Thymus (tissue), 11 donors: ENCODE measurements around the gene TGM2. TPM values are rescaled to one million over a fixed set of nuclear protein-coding genes. Genes with fewer than 3 reads are reported as not detected.
"Not testable (repeated sequence)": the region's sequence is repeated elsewhere in the genome, so short reads cannot be mapped to it uniquely, and the experiment has no call there.

ENCODE experiments used
- DNase-seq, 9 donors: peaks; one replicate each; pipeline ENCODE4 v3.0.0-alpha.2; 2013; ENCODE audit warnings: low spot score in 9 of 9, low read depth in 6 of 9, missing footprints in 1 of 9
- H3K27ac ChIP-seq, 2 donors: one replicate each; pipeline ENCODE4 v1.5.1; 2013; ENCODE audit warnings: control low read depth in 1 of 2, low read depth in 1 of 2, low read length in 1 of 2, mild to moderate bottlenecking in 1 of 2, moderate library complexity in 1 of 2
- H3K27me3 ChIP-seq, 2 donors: one replicate each; pipeline ENCODE4 v1.5.1; 2013; ENCODE audit warnings: low read length in 1 of 2; ENCODE audit not compliant: control insufficient read depth in 2 of 2, insufficient read depth in 1 of 2
- H3K36me3 ChIP-seq, 2 donors: one replicate each; pipeline ENCODE4 v1.5.1; 2013; ENCODE audit warnings: low read length in 1 of 2, mild to moderate bottlenecking in 1 of 2, moderate library complexity in 1 of 2; ENCODE audit not compliant: control insufficient read depth in 2 of 2, insufficient read depth in 2 of 2
- H3K4me1 ChIP-seq, 2 donors: one replicate each; pipeline ENCODE4 v1.5.1; 2013; ENCODE audit warnings: low read length in 2 of 2; ENCODE audit not compliant: control insufficient read depth in 2 of 2, insufficient read depth in 2 of 2
- H3K4me3 ChIP-seq, 2 donors: one replicate each; pipeline ENCODE4 v1.5.1; 2013; ENCODE audit warnings: low read length in 2 of 2, control low read depth in 1 of 2, mild to moderate bottlenecking in 1 of 2
- H3K9me3 ChIP-seq, 2 donors: one replicate each; pipeline ENCODE4 v1.5.1; 2013; ENCODE audit warnings: low read length in 1 of 2, mild to moderate bottlenecking in 1 of 2; ENCODE audit not compliant: control insufficient read depth in 2 of 2, insufficient read depth in 1 of 2
- WGBS: extraction: QIAGEN DNeasy Blood & Tissue Kit; methylation state at CpG from one replicate; pipeline ENCODE4 v1.1.7; 2013; 5-methylcytosine and 5-hydroxymethylcytosine counted together
- polyA plus RNA-seq: library from polyadenylated mRNA; stranded (reverse); fragments of 200-250 nt; gene quantifications from one replicate; pipeline ENCODE4 v1.2.3, GENCODE V29; 2013
- total RNA-seq: library from RNA; stranded (reverse); fragments of 120-200 nt; gene quantifications from one replicate; pipeline ENCODE4 v1.2.4, GENCODE V29; 2013
- donor health status: healthy.

Gene TGM2
- total and polyA plus RNA-seq, 2 donors: 9.3 to 47.2 TPM

- no peak overlapping the region for H3K27ac ChIP-seq
- WGBS: 96% methylated on average over 4 of the region's 4 CpGs
- no peak overlapping the region for H3K4me3 ChIP-seq
- H3K9me3 ChIP-seq: no peaks in the 10 kb centered on the region
- no peak for DNase-seq
- no peaks in the 10 kb centered on the region for H3K4me1 ChIP-seq
- no peaks in the 10 kb centered on the region for H3K36me3 ChIP-seq
- no peaks in the 10 kb centered on the region for H3K27me3 ChIP-seq
Measured at GRCh38 chr20:38108438-38108985, 56.6 kb downstream of the TGM2 start.

DNA sequence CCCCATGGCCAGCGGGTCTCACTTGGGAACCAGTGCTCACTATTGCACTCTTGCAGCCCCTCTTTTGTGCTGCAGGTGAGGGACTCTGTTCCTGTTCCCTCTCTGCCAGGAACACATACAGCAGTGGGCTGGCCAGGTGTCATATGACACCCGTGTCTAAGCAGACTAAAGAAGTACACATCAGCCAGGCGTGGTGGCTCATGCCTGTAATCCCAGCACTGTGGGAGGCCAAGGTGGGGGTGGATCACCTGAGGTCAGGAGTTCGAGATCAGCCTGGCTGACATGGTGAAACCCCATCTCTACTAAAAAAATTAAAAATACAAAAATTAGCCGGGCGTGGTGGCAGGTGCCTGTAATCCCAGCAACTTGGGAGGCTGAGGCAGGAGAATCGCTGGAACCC is 57.2 kb downstream of the TGM2 start:
- not testable (repeated sequence) for H3K27ac ChIP-seq, H3K9me3 ChIP-seq, H3K4me1 ChIP-seq

DNA sequence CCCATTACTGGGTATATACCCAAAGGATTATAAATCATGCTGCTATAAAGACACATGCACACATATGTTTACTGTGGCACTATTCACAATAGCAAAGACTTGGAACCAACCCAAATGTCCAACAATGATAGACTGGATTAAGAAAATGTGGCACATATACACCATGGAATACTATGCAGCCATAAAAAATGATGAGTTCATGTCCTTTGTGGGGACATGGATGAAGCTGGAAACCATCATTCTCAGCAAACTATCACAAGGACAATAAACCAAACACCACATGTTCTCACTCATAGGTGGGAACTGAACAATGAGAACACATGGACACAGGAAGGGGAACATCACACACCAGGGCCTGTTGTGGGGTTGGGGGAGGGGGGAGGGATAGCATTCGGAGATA is 57.7 kb downstream of the TGM2 start:
- not testable (repeated sequence) for H3K36me3 ChIP-seq, H3K27ac ChIP-seq
- WGBS: 89% methylated on average over 1 of the region's 1 CpG

More for the DNA sequence above, 57.2 kb downstream of the TGM2 start:
- not testable (repeated sequence) for H3K36me3 ChIP-seq, DNase-seq, H3K4me3 ChIP-seq, H3K27me3 ChIP-seq
- 94% methylated on average over 7 of the region's 7 CpGs for WGBS

DNA sequence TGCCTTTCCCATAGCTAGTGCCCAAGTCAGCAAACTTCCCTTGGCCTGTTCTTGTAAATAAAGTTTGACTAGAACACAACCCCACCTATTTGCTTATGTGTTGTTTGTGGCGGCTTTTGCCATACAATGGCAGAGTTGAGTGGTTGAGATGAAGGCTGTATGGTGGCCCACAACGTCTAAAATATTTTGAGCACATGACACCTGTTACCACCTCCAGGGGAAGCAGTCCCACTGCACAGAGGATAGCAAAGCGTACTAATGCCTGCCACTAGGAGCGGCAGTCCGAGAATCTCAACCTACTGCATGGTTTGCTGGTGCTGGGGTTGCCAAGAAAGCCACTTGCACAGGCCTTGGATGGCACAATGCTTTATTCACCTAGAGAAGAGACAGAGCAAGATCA is 58.6 kb downstream of the TGM2 start:
- H3K36me3 ChIP-seq: no peaks in the 10 kb centered on the region
- H3K27me3 ChIP-seq: no peaks in the 10 kb centered on the region
- DNase-seq: no peak
- no peak overlapping the region for H3K4me3 ChIP-seq
- no peak overlapping the region for H3K27ac ChIP-seq
- no peaks in the 10 kb centered on the region for H3K4me1 ChIP-seq
- WGBS: 97% methylated on average over 5 of the region's 5 CpGs
- H3K9me3 ChIP-seq: no peaks in the 10 kb centered on the region

More for the DNA sequence above, 57.7 kb downstream of the TGM2 start:
- not testable (repeated sequence) for H3K4me3 ChIP-seq, H3K27me3 ChIP-seq, H3K4me1 ChIP-seq, DNase-seq, H3K9me3 ChIP-seq

GRCh38 chr20:38104285-38104684 is 60.8 kb downstream of the TGM2 start:
- Histone ChIP-seq H3K27me3 (no peaks in the 10 kb centered on the region), H3K4me3 (no peak overlapping the region), H3K9me3 (no peaks in the 10 kb centered on the region), H3K36me3 (no peaks in the 10 kb centered on the region), H3K4me1 (no peaks in the 10 kb centered on the region), H3K27ac (no peak overlapping the region)
- WGBS: 77% methylated on average over 1 of the region's 1 CpG
- DNase-seq: no peak

- DNase-seq, H3K36me3 ChIP-seq, H3K9me3 ChIP-seq, H3K27ac ChIP-seq, H3K27me3 ChIP-seq, H3K4me1 ChIP-seq, H3K4me3 ChIP-seq: not testable (repeated sequence)
- WGBS: 96% methylated on average over 5 of the region's 5 CpGs
Measured at GRCh38 chr20:38102206-38102605, 62.9 kb downstream of the TGM2 start.

DNA sequence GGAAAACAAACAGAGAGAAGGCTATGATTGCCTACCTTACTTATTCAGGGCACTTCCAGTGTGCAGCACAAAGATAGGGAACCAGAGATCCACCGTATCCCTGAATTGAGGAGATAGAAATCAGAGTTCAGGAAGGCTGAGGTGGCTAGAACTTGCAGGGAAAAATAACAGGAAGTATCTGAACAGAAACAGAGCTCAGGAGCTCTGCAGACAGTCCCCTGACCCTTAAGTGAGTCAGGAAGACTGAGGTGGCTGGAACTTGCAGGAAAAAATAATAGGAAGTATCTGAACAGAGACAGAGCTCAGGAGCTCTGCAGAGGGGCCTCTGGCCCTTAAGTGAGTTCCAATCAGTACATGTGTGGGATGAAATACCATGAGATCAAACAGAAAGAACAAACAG is 66.1 kb downstream of the TGM2 start:
- Histone ChIP-seq H3K4me3 (no peak overlapping the region), H3K36me3 (no peaks in the 10 kb centered on the region), H3K9me3 (no peaks in the 10 kb centered on the region), H3K27ac (no peak overlapping the region), H3K27me3 (no peaks in the 10 kb centered on the region), H3K4me1 (no peaks in the 10 kb centered on the region)
- WGBS: 98% methylated on average over 1 of the region's 1 CpG
- DNase-seq: no peak

- no peak for DNase-seq
- H3K4me1 ChIP-seq: peaks cover 0 to 3% of the 10 kb centered on the region in 2 donors
- 95% methylated on average over 7 of the region's 7 CpGs for WGBS
- no peak overlapping the region for H3K27ac ChIP-seq
- H3K36me3 ChIP-seq: peaks cover 14 to 17% of the 10 kb centered on the region in 2 donors
- no peaks in the 10 kb centered on the region for H3K27me3 ChIP-seq
- no peak overlapping the region for H3K4me3 ChIP-seq
- no peaks in the 10 kb centered on the region for H3K9me3 ChIP-seq
Measured at GRCh38 chr20:38095017-38095686, 69.9 kb downstream of the TGM2 start.

DNA sequence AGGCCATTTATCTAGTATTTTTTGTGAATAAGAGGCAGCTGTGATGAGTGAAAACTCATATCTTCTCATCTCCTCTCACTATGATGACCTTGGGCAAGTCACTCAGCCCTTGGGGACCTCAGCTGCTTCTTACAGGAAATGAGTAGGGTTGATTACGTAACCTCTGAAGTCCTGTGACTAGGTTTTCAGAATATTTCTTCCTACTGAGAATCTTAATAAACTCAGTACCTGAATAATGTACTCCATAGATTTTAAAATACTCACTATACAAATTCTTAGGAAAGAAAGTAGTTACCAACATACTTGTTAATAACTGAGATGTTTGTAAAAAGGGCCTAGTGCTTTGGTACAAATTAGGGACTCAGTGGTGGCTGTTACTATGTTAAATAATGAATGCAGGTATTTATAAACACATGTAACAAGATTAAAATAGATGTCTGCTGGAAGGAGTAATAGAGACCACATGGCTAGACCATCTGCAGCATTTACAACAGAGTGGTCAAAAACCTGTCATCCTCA is 70.6 kb downstream of the TGM2 start:
- no peaks in the 10 kb centered on the region for H3K27me3 ChIP-seq
- peaks cover 22 to 24% of the 10 kb centered on the region in 2 donors for H3K36me3 ChIP-seq
- WGBS: 77% methylated on average over 1 of the region's 1 CpG
- no peak overlapping the region for H3K4me3 ChIP-seq
- peaks cover 0 to 3% of the 10 kb centered on the region in 2 donors for H3K4me1 ChIP-seq
- peak in 1 of 9 donors; percentile 32 for DNase-seq
- H3K9me3 ChIP-seq: no peaks in the 10 kb centered on the region
- H3K27ac ChIP-seq: no peak overlapping the region
